Prostate gland (tissue), 2 donors: Measurements from ENCODE around the gene TNK1. TPM values are rescaled to one million over a fixed set of nuclear protein-coding genes. Genes with fewer than 3 reads are reported as not detected.

Experiments used
- DNase-seq: peaks from one replicate; pipeline ENCODE4 v3.0.0-alpha.2; 2019; ENCODE audit warnings: low spot score
- H3K27ac ChIP-seq, 2 donors: fragments of 200-600 bp; sonication (generic); 2 replicates each; pipeline ENCODE4 v1.5.1; 2017 to 2019
- H3K27me3 ChIP-seq: fragments of 200-600 bp; sonication (generic); replicated peaks from 2 replicates; pipeline ENCODE4 v1.5.1; 2019; ENCODE audit not compliant: insufficient read depth
- H3K36me3 ChIP-seq, 2 donors: fragments of 200-600 bp; sonication (generic); 1 replicate in 1 of 2; 2 replicates in 1 of 2; pipeline versions ENCODE4 v1.5.1 to v1.8.1; 2017 to 2019
- H3K4me1 ChIP-seq: fragments of 200-600 bp; sonication (generic); replicated peaks from 2 replicates; pipeline ENCODE4 v1.5.1; 2019
- H3K4me3 ChIP-seq, 2 donors: fragments of 200-600 bp; sonication (generic); 2 replicates each; pipeline ENCODE4 v1.5.1; 2017 to 2019
- H3K9me3 ChIP-seq: fragments of 200-600 bp; sonication (generic); 2 replicates; pipeline ENCODE4 v1.5.1; 2017
- POLR2A ChIP-seq: fragments of 450-650 bp; IDR thresholded peaks from one replicate; pipeline ENCODE4 v1.6.1; 2016; ENCODE audit warnings: antibody characterized with exemption, mild to moderate bottlenecking
- POLR2AphosphoS5 ChIP-seq: sonication (generic); formaldehyde crosslinking; IDR thresholded peaks from one replicate; pipeline ENCODE4 v1.6.1; 2017; ENCODE audit warnings: antibody characterized with exemption
- WGBS: methylation state at CpG from one replicate; pipeline ENCODE4 v1.1.5; 2018; 5-methylcytosine and 5-hydroxymethylcytosine counted together
- intact Hi-C: fragments of 100-400 bp; cut with DNase I; formaldehyde crosslinking; loops from one replicate; pipeline ENCODE4 v1.14.2; 2022
- total RNA-seq, 2 donors: library from RNA; depleted of rRNA; stranded (reverse); fragments of >200 nt; gene quantifications; one replicate each; pipeline ENCODE4 v1.1.0, GENCODE V29; 2016
- TF ChIP-seq, protein P1 (sequence below), 4 experiments: fragments of 200-600 bp in 2 of 4; fragments of 450-650 bp in 2 of 4; sonication (generic) in 2 of 4; IDR thresholded peaks; 1 replicate in 3 of 4; 2 replicates in 1 of 4; pipeline ENCODE4 v1.5.1; 2016 to 2019; ENCODE audit warnings: antibody characterized with exemption in 4 of 4, mild to moderate bottlenecking in 2 of 4, moderate library complexity in 2 of 4

The TNK1 gene
- total RNA-seq, 2 donors from 2014 or later = 9.9 to 28.4 TPM

DNA sequence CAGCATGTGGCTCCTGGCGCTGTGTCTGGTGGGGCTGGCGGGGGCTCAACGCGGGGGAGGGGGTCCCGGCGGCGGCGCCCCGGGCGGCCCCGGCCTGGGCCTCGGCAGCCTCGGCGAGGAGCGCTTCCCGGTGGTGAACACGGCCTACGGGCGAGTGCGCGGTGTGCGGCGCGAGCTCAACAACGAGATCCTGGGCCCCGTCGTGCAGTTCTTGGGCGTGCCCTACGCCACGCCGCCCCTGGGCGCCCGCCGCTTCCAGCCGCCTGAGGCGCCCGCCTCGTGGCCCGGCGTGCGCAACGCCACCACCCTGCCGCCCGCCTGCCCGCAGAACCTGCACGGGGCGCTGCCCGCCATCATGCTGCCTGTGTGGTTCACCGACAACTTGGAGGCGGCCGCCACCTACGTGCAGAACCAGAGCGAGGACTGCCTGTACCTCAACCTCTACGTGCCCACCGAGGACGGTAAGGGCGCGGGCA lies 27.4 kb downstream of the TNK1 start:
- TF ChIP-seq POLR2AphosphoS5 (no peak), POLR2A (no peak)
- TF ChIP-seq, protein P1, sequence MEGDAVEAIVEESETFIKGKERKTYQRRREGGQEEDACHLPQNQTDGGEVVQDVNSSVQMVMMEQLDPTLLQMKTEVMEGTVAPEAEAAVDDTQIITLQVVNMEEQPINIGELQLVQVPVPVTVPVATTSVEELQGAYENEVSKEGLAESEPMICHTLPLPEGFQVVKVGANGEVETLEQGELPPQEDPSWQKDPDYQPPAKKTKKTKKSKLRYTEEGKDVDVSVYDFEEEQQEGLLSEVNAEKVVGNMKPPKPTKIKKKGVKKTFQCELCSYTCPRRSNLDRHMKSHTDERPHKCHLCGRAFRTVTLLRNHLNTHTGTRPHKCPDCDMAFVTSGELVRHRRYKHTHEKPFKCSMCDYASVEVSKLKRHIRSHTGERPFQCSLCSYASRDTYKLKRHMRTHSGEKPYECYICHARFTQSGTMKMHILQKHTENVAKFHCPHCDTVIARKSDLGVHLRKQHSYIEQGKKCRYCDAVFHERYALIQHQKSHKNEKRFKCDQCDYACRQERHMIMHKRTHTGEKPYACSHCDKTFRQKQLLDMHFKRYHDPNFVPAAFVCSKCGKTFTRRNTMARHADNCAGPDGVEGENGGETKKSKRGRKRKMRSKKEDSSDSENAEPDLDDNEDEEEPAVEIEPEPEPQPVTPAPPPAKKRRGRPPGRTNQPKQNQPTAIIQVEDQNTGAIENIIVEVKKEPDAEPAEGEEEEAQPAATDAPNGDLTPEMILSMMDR (IDR thresholded peaks at IDR 0.05) = no peak
- Histone ChIP-seq H3K4me1 (no peaks in the 10 kb centered on the region), H3K27me3 (no peaks in the 10 kb centered on the region), H3K36me3 (no peaks in the 10 kb centered on the region), H3K27ac (no peak overlapping the region), H3K9me3 (no peaks in the 10 kb centered on the region), H3K4me3 (no peak overlapping the region)
- intact Hi-C loops = no loop called here
- 77% methylated on average over 47 of the region's 58 CpGs for WGBS
- DNase-seq = no peak

DNA sequence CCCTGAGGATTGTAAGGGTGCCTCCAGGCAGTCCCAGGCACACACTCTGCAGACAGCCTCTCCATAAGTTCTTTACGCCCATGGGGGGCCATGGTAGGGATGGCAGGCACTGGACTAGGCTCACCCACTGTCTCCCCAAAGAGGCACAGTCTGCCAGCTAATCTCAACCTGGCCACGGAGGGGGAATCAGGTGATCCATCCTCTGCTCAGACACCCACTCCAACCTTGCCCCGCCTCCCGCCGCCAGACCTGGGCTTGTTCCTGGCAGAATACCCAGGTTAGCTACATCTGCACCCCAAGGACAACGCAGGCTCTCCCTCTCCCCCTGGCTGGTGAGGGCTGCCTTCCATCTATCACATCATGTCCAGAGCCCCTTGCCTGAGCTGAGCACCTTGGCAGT lies 28.0 kb downstream of the TNK1 start:
- H3K27ac ChIP-seq = no peak overlapping the region
- no peaks in the 10 kb centered on the region for H3K27me3 ChIP-seq
- H3K4me3 ChIP-seq = no peak overlapping the region
- WGBS = 77% methylated on average over 6 of the region's 6 CpGs
- no peaks in the 10 kb centered on the region for H3K36me3 ChIP-seq
- H3K4me1 ChIP-seq = no peaks in the 10 kb centered on the region
- no peak for DNase-seq
- TF ChIP-seq POLR2AphosphoS5 (no peak), POLR2A (no peak)
- TF ChIP-seq, protein P1 (IDR thresholded peaks at IDR 0.05) = no peak
- intact Hi-C loops = no loop called here
- H3K9me3 ChIP-seq = no peaks in the 10 kb centered on the region

DNA sequence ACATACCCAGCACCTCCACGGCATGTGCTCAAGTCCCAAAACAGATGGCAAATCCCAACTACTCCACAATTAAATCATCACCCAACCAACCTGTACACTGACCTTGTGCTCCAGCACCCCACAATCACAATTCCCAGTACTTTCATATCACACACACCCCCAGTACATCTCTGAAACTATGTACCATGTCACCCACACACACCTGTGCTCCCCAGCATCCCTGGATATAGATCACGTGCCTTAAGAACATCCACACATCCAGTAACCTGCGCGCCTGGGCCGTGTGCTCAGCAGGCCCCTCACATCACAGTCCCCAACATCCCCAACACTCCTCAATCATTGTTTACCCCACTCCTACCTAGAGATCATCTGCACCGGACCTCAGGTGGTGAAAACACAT lies 28.8 kb downstream of the TNK1 start:
- no peaks in the 10 kb centered on the region for H3K4me1 ChIP-seq
- H3K27me3 ChIP-seq = no peaks in the 10 kb centered on the region
- no peak for DNase-seq
- H3K36me3 ChIP-seq = no peaks in the 10 kb centered on the region
- intact Hi-C loops = no loop called here
- H3K9me3 ChIP-seq = no peaks in the 10 kb centered on the region
- no peak overlapping the region for H3K4me3 ChIP-seq
- WGBS = 91% methylated on average over 6 of the region's 6 CpGs
- no peak overlapping the region for H3K27ac ChIP-seq
- TF ChIP-seq, protein P1 (IDR thresholded peaks at IDR 0.05) = no peak
- no peak for TF ChIP-seq POLR2AphosphoS5
- TF ChIP-seq POLR2A = no peak

DNA sequence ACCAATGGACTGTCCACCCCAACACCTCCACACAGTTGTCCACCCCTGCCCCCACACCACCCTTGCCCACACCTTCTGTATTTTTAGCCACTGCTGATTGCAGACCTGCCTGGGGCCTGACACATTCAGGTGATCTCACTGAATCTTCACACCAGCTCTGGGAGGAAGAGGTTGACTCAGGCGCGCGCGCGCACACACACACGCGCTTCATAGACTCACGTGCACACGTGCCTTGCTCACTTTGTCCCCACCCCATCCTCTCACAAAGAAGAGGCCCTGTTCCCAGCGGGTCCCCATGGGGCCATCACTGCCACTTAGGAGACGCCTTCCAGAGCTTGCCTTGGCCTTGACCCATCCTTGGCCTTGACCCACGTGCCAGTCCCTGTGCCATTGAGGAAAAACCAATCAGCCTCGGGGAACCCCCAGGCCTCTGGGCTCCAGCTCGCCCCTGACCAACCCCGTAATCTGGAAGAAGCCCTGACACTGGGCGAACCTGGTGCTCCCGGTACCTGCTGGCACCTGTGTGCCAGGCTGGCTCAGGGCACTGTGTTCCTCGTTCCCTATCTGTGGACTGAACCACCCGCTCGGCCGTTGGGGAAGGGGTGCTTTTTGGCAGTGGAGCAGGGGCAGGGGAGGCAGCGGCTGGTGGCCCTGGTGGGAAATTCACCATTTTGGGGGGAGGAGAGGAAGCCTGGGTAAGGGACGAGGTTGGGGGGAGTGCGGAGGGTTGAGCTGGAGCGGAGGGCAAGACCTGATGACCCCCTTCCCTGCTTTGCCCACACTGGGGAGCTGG lies 29.9 kb downstream of the TNK1 start:
- intact Hi-C loops = no loop called here
- no peaks in the 10 kb centered on the region for H3K27me3 ChIP-seq
- H3K4me3 ChIP-seq = no peak overlapping the region
- no peak overlapping the region for H3K27ac ChIP-seq
- DNase-seq = no peak
- H3K9me3 ChIP-seq = no peaks in the 10 kb centered on the region
- TF ChIP-seq POLR2AphosphoS5 (no peak), POLR2A (no peak)
- TF ChIP-seq, protein P1 (IDR thresholded peaks at IDR 0.05) = no peak
- H3K36me3 ChIP-seq = no peaks in the 10 kb centered on the region
- WGBS = 87% methylated on average over 25 of the region's 25 CpGs
- H3K4me1 ChIP-seq = no peaks in the 10 kb centered on the region

DNA sequence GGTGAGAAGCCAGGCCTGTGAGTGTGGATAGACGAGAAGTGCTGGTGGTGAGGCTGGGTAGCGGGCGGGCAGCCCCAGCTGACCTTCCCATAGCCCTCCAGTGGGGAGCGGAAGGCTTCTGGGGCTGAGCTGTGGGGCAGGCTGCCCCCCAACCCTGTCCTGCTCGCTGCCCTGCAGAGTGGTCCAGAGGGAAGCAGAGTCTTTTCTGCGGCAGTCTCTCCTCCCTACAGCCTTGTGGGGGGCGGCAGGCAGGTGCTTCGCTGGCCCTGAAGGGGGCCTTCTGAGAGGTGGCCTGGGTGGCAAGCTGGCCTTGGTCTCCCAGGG lies 30.5 kb downstream of the TNK1 start:
- H3K27ac ChIP-seq = no peak overlapping the region
- no peak for TF ChIP-seq POLR2AphosphoS5
- no peak for TF ChIP-seq POLR2A
- TF ChIP-seq, protein P1 (IDR thresholded peaks at IDR 0.05) = no peak
- WGBS = 94% methylated on average over 8 of the region's 8 CpGs
- H3K27me3 ChIP-seq = no peaks in the 10 kb centered on the region
- H3K4me3 ChIP-seq = no peak overlapping the region
- no peak for DNase-seq
- H3K36me3 ChIP-seq = no peaks in the 10 kb centered on the region
- H3K9me3 ChIP-seq = no peaks in the 10 kb centered on the region
- no peaks in the 10 kb centered on the region for H3K4me1 ChIP-seq
- intact Hi-C loops = no loop called here
